Stimulated activated CD4-positive, alpha-beta T cell treated with anti-CD3 and anti-CD28 coated beads, Interleukin-2, amount 100 ng/mL, for 48 hours (primary cell): ENCODE measurements around the gene SH3PXD2A.
"Not testable (repeated sequence)": the region's sequence is repeated elsewhere in the genome, so short reads cannot be mapped to it uniquely, and the experiment has no call there.

ENCODE experiments used
- DNase-seq, 2 donors: peaks; one replicate each; pipeline ENCODE4 v3.0.0-alpha.2; 2020

SH3PXD2A gene

GRCh38 chr10:103847909-103848468 is 7.4 kb downstream of the SH3PXD2A start:
- no peak for DNase-seq

DNA sequence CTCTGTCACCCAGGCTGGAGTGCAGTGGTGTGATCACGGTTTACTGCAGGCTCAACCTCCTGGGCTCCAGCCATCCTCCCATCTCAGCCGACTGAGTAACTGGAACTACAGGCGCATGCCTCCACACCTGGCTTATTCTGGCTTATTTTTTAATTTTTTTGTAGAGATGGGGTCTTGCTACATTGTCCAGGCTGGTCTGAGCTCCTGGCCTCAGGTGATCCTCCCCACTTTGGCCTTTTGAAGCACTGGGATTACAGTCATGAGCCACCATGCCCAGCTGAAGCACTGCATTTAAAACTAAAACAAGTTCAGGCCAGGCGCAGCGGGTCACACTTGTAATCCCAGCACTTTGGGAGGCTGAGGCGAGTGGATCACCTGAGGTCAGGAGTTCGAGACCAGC is 8.0 kb downstream of the SH3PXD2A start:
- DNase-seq, result no peak

- peak in 1 of 2 donors; percentile 19 for DNase-seq
These were observed 9.4 kb downstream of the SH3PXD2A start for GRCh38 chr10:103845972-103846371.

- DNase-seq, result not testable (repeated sequence)
These were observed 10.0 kb downstream of the SH3PXD2A start for GRCh38 chr10:103845346-103845745.

DNA sequence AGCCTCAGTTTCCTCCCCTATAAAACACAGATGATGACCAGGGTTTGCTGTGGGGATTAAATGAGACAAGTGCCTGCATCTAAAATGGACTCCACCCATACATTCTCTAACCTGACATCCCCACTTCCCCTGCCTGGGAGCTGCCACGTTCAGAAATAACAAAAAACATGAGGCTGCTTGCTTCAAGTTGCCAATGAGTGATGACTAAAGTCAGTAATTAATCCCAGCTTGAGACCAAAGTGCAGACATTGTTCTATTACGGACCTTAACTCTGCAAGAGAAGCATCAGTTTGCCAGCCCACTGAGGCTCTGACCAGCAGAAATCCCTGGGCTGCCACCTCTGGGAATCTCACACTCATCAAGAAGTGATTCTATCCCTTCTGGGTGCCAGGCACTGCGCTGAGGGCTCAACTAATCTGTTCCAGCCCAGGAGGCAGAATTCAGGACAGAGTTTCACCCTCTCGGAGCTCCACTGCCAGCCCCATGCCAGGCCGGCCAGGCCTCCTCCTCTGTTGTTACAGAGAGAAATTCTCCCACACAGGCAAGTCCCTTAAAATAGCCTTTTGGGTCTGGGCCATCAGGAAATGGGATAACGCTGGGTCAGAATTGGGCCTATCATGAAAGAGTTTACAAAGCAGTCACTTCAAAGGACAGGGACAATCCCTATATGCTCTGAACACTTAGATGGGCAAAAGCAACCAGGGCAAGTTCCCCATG is 11.4 kb downstream of the SH3PXD2A start:
- no peak for DNase-seq

- DNase-seq, result no peak
These were observed 12.3 kb downstream of the SH3PXD2A start for GRCh38 chr10:103843045-103843444.

- no peak for DNase-seq
These were observed 12.8 kb downstream of the SH3PXD2A start for GRCh38 chr10:103842605-103843004.

DNA sequence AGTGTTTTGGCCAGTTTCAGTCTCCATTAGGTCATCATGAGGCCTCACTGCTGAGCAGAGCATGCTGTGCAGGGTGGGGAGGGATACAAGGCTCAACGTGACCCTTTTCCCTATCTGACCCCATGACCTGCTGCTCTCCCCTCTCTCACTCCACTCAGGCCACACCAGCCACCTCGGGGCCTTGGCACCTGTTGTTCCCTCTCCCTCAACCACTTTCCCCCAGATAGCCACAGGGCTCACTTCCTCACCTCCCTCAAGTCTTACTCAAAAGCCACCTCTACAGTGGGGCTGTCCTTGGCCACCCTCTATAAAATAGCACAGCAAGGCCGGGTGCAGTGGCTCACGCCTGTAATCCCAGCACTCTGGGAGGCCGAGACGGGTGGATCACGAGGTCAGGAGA is 13.9 kb downstream of the SH3PXD2A start:
- no peak for DNase-seq

DNA sequence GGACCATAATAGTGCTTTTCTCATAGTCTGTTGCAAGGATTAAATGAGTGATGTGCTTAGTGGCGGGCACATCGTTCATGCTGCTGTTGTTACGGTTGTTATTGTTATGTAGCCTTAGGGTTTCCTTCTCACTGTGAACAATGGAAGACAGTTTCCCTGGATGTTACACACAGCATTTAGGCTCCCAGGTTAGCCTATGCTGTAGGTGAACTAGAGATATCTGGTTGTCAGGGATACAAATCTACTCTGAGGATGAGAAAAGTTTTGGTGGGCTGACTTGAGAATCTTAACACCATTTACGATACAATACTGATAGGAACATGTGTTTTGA is 14.7 kb downstream of the SH3PXD2A start:
- DNase-seq, result no peak

- DNase-seq, result no peak
These were observed 15.3 kb downstream of the SH3PXD2A start for GRCh38 chr10:103839872-103840739.

DNA sequence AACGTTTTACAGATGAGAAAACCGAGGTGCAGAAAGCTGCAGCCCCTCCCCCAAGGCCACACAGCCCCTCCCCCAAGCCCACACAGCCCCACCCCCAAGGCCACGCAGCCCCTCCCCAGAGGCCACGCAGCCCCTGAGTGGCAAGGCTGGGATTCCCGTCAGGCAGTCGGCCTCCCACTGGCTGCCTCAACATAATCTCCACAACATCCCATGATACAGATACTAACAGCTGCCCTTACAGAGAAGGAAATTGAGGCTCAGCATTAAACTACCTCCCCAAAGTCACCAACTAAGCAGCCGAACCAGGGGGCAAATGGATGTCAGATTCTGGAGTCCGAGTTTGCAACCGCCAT is 15.9 kb downstream of the SH3PXD2A start:
- DNase-seq, result no peak

GRCh38 chr10:103838862-103839518 is 16.4 kb downstream of the SH3PXD2A start:
- DNase-seq, result no peak

DNA sequence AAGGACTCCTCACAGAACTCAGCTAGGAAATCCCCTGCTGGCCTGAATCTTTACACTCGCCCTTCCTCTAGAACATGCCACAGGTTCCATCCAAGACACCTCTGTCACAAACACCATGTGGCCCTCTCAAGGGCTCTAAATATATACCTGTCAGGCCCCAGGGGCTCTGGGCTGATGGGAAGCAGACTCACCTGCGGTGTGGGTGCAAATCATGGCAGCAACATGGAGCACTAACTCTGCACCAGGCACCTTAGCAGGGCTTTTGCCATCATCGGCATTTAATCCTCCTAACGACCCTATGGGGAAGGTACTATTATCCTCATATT is 17.3 kb downstream of the SH3PXD2A start:
- no peak for DNase-seq

GRCh38 chr10:103837370-103838069 is 17.9 kb downstream of the SH3PXD2A start:
- no peak for DNase-seq

DNA sequence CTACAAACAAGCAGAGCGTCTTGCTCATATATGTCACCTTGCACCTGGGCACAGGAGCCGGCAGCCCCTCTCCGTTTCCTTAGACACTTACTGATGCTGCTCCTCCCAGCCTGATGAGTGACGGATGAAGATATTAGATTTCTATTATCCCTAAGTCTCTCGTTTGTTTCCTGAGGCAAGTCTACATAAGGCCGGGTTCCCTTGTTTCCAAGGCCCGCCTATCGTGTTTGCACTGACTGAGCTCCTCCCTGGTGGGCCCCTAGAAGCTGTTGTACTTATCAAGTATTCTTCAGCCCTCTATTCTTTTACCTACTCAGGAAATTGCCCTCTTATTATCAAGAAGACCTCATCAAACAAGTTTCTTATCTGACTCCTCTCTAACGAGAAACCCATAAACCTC is 18.5 kb downstream of the SH3PXD2A start:
- DNase-seq, result no peak

GRCh38 chr10:103836273-103836672 is 19.1 kb downstream of the SH3PXD2A start:
- DNase-seq, result no peak

DNA sequence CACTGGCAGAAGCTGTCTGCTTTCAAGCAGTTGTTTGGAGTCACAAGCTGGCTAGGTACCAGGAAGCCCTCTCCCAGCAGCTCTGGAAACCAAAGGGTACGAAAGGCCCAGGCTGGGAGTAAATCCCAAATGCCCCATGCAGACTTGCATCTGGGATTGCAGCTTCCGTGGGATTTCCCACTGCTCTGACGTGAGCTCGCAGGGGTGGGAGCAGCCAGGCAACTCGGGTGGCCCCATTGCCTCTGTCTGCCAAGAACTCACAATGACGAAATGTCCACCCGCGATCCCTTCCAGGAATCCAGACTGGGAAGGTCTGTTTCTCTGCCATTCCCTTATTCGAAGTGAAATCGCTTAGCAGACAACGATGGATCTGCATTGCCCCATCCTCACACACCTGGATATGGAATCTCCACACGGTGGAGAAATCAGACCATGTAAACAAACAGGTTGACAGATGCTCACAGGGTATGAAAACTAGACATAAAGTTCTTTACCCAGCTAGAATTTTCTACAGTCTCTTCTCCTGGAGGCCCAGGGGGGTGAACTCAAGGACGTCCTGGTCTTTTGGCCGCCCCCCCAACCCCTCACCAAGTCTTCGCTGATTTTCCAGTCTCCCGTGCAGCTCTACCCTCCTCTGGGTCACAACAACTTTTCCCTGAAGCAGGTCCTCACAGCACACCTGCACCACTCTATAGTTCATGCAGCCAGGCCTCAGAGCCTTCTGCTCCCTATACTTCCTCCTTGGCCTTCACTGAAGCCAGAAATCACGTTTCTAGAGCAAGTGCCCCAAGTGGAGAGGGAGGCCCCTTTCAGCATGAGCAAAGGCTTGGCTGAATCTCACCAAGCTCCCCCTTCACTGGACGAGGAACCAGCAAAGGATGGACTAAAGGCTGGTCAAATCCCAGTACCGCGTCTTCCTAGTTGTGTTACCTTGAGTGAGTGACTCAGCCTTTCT is 20.0 kb downstream of the SH3PXD2A start:
- no peak for DNase-seq

GRCh38 chr10:103834436-103835095 is 20.8 kb downstream of the SH3PXD2A start:
- DNase-seq, result no peak

- DNase-seq, result no peak
These were observed 21.5 kb downstream of the SH3PXD2A start for GRCh38 chr10:103833731-103834365.

- DNase-seq, result no peak
These were observed 22.6 kb downstream of the SH3PXD2A start for GRCh38 chr10:103832806-103833205.
